ENCODE data around the gene NDUFA11.
"Not testable (repeated sequence)": the region's sequence is repeated elsewhere in the genome, so short reads cannot be mapped to it uniquely, and the experiment has no call there.

GRCh38 chr19:5874496-5874895 is 29.1 kb downstream of the NDUFA11 start:
- TF ChIP-seq NFRKB (IDR thresholded peaks at IDR 0.05); SUZ12 (IDR thresholded peaks at IDR 0.05); FOXM1 (IDR thresholded peaks at IDR 0.05; ENCODE audit: borderline replicate concordance); SP1 (IDR thresholded peaks at IDR 0.05); TARDBP (IDR thresholded peaks at IDR 0.05); FOXK2 (IDR thresholded peaks at IDR 0.05); ARNT (IDR thresholded peaks at IDR 0.05); PKNOX1 (IDR thresholded peaks at IDR 0.05); BHLHE40 (IDR thresholded peaks at IDR 0.05; ENCODE audit: borderline replicate concordance); CTBP1 (IDR thresholded peaks at IDR 0.05; ENCODE audit: borderline replicate concordance); HDGF (IDR thresholded peaks at IDR 0.05; ENCODE audit: borderline replicate concordance); FOXA1 (IDR thresholded peaks at IDR 0.05); ELF4 (IDR thresholded peaks at IDR 0.05): not testable (repeated sequence)

Measured in HEK293T (cell line).